ENCODE data around the gene PTCH2.

DNA sequence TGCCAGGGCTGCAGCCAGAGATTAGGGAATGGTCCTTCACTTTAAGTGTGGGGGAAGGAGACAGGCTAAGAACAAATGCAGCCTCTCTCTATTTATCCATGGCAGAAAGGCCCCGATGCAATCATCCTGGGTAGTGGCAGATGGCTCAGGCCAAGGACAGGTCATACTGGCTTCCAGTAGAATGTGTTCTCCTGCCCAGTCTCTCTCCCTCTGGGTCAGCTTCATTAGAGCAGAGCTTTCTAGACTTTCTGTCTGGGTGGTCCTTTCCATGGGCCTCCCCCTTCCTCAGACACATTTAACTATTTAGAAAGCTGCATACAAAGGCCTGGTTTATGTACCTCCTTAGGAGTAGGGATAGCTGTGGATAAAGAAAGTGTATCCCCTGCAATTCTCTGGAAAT is 4.8 kb upstream of the PTCH2 start:
- no peak for TF ChIP-seq EP300 (IDR thresholded peaks at IDR 0.05)
- no peak for TF ChIP-seq POLR2A (IDR thresholded peaks at IDR 0.05; ENCODE audit: low read depth)
- TF ChIP-seq, protein P1, sequence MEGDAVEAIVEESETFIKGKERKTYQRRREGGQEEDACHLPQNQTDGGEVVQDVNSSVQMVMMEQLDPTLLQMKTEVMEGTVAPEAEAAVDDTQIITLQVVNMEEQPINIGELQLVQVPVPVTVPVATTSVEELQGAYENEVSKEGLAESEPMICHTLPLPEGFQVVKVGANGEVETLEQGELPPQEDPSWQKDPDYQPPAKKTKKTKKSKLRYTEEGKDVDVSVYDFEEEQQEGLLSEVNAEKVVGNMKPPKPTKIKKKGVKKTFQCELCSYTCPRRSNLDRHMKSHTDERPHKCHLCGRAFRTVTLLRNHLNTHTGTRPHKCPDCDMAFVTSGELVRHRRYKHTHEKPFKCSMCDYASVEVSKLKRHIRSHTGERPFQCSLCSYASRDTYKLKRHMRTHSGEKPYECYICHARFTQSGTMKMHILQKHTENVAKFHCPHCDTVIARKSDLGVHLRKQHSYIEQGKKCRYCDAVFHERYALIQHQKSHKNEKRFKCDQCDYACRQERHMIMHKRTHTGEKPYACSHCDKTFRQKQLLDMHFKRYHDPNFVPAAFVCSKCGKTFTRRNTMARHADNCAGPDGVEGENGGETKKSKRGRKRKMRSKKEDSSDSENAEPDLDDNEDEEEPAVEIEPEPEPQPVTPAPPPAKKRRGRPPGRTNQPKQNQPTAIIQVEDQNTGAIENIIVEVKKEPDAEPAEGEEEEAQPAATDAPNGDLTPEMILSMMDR (IDR thresholded peaks at IDR 0.05): no peak

All from esophagus muscularis mucosa (tissue), 4 donors.